VCaP (cell line): ENCODE results near the gene CASKIN1.

Experiments used
- H3K27ac ChIP-seq: fragments of 450-650 bp; 2 replicates; pipeline ENCODE4 v1.5.1; 2017
- CTCF ChIP-seq: fragments of 450-650 bp; conservative IDR thresholded peaks from 2 replicates; pipeline ENCODE4 v1.5.1; 2017; ENCODE audit warnings: mild to moderate bottlenecking, moderate library complexity

CASKIN1 gene

GRCh38 chr16:2235234-2235651 is 38.8 kb upstream of the CASKIN1 start:
- TF ChIP-seq CTCF = no peak

DNA sequence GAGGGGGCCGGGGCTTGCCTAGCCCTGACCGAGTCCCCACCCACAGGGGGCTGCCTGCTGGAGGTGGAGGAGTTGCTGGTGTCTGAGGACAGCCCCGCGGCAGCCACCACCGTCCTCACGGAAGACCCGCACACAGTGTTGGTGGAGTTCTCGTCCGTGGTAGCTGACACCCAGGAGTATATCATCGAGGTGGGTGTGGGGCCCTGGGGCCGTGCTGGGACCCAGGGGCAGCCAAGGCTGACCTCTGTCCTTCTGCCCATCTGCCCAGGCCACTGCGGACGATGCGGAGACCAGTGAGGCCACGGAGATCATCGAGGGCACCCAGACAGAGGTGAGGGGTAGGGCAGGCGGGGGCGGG is 38.4 kb upstream of the CASKIN1 start:
- TF ChIP-seq CTCF = no peak
- H3K27ac ChIP-seq = no peak overlapping the region

More at GRCh38 chr16:2235234-2235651, 38.8 kb upstream of the CASKIN1 start:
- H3K27ac ChIP-seq = no peak overlapping the region

- no peak overlapping the region for H3K27ac ChIP-seq
- TF ChIP-seq CTCF = no peak
Measured at GRCh38 chr16:2233872-2234812, 37.7 kb upstream of the CASKIN1 start.

DNA sequence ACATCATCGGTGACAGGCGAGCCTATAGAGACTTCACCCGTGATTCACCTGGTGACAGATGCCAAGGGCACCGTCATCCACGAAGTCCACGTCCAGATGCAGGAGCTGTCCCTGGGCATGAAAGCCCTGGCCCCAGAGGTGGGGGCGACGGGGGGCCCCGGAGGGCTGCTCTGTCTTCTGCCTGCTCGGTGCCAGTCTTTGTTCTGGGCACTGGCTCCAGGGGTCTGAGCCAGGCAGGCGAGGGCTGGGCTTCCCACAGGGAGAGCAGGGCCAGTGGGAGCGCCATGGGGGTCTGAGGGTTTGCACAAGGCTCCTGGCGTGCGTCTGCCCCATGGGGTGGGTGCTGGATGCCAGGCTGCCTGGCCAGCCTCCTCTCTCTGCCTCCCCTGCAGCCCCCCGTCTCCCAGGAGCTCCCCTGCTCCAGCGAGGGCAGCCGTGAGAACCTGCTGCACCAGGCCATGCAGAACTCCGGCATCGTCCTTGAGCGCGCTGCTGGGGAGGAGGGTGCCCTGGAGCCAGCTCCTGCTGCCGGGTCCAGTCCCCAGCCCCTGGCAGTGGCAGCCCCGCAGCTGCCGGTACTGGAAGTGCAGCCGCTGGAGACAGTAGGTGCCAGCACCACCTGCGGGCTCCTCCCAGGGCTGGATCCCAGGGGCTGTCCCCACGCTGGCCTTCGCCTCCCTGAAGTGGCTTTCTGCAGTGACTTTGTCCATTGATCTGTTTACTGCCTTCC is 36.8 kb upstream of the CASKIN1 start:
- no peak overlapping the region for H3K27ac ChIP-seq
- no peak for TF ChIP-seq CTCF

DNA sequence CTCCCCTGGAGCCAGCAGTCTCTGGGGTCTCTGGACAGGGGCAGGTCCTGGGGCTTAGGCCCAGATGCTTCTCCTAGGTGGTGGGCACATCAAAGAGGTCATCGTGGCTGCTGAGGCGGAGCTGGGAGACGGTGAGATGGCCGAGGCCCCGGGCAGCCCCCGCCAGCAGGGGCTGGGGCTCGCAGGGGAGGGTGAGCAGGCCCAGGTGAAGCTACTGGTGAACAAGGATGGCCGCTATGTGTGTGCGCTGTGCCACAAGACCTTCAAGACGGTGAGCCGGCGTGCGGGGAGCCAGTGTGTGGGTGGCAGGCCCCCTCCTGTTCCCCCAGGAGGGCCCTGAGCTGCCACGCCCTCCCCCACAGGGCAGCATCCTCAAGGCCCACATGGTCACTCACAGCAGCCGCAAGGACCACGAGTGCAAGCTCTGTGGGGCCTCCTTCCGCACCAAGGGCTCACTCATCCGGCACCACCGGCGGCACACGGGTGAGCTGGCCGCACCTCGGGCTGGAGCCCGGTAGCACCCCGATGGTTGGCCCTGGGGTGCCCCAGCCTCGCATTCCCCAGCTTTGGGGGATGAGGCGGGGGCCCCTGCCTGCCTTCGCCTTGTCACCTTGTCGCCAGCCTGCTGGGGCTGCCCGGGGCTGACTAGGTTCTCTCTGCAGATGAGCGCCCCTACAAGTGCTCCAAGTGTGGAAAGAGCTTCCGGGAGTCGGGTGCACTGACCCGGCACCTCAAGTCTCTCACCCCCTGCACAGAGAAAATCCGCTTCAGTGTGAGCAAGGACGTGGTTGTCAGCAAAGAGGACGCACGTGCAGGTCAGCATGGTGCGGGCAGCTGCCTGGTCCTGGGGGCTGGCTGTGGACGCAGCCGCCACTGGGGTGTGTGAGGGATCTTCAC is 35.9 kb upstream of the CASKIN1 start:
- no peak for TF ChIP-seq CTCF
- H3K27ac ChIP-seq = no peak overlapping the region

- TF ChIP-seq CTCF = no peak
Measured at GRCh38 chr16:2231016-2231931, 34.9 kb upstream of the CASKIN1 start.

More at GRCh38 chr16:2231016-2231931, 34.9 kb upstream of the CASKIN1 start:
- H3K27ac ChIP-seq = no peak overlapping the region
